ENCODE results near the gene SLC4A4.

DNA sequence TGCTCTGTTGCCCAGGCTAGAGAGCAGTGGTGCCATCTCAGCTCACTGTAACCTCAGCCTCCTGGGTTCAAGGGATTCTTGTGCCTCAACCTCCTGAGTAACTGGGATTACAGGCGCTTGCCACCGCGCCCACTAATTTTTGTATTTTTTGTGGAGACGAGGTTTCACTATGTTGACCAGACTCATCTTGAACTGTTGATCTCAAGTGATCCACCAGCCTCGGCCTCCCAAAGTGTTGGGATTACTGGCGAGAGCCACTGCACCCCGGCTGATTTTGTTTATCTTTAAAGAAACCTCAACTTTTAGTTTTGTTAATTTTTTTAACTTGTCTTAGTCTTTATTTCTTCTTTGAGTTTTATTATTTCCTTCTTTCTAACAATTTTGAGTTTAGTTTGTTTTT is 163.2 kb downstream of the SLC4A4 start:
- TF ChIP-seq CTCF (conservative IDR thresholded peaks at IDR 0.05 in 1 of 2, IDR thresholded peaks at IDR 0.05 in 1 of 2; ENCODE audit: low read depth in 1 of 2, low read length in 2 of 2): no peak
- no peak for TF ChIP-seq EZH2 (IDR thresholded peaks at IDR 0.05; ENCODE audit: low read length, missing control alignments)

All from fibroblast of lung (primary cell).